Endometrium (tissue), 2 donors: Measurements from ENCODE around the gene MIA.
A peak's percentile ranks its signal among the peaks of the same experiment; 100 is the strongest.
"Not testable (repeated sequence)": the region's sequence is repeated elsewhere in the genome, so short reads cannot be mapped to it uniquely, and the experiment has no call there.

ENCODE experiments used
- FAIRE-seq: peaks from 2 replicates; lab custom pipeline; 2012; peaks lifted over from hg19 to GRCh38; lab: Jason Lieb, UNC
- donor health status: control.
- donor health status: control.

The MIA gene

DNA sequence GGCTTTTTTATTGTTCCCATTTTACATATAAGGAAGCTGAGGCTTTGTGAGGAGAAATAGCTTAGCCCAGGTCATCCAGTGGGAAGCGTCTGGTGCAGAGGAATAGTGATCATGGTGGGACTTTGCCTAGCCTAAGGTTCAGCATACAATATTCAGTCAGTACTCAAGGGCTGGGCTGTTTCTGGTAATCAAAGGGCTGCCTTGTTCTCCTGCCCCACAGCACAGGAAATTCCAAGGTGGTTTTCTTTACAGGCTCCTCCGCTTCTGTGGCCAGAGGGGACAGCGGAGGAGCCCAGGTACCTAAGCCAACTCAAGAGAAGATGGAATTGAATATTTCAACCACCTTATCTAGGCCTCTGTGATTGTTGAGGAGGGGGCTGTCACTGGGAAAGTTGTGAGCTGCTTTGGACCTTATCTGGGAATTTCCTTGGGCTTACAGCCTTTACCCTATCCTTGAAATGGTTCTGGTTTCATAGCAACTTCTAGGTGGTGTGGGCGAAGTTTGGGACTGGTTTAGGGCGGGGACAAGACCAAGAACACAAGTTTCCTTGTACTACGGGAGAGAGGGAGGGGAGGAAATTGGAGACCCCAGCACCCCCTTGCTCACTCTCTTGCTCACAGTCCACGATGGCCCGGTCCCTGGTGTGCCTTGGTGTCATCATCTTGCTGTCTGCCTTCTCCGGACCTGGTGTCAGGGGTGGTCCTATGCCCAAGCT is at the start of gene MIA:
Gene MIA, plus strand, starts transcription at position 606 of the 716 bp plus-strand sequence. Its CDS starts 22 bp downstream, at position 628.
- no peak for FAIRE-seq

DNA sequence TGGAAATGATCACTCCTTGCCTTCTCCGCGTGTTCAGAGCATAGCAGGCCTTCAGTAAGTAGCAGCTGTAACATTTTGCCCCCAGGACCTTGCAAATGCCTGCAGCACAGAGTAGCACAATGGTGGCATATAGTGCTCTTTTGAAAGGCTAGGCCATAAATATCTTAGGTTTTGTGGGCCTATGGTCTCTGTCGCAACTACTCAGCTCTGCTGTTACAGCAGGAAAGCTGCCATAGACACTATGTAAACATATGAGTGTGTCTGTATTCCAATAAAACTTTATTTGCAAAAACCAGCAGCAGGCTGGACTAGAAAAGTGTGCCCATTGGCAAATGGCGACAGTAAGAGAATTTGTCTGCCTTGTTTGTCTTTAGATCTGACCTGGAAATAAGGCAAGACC is 49.0 kb upstream of the MIA start:
- no peak for FAIRE-seq

DNA sequence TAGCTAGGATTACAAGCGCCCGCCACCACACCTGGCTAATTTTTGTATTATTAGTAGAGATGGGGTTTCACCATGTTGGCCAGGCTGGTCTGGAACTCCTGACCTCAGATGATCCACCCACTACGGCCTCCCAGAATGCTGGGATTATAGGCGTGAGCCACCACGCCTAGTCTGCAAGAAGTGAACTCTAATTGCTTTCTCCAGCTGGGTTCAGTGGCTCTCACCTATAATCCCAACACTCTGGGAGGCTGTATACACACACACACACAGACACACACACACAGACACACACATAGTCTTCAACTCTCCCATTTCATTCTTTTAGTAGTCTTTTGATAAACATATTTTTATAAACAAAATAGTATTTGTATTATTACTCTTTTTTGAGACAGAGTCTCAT is 45.3 kb upstream of the MIA start:
- FAIRE-seq = not testable (repeated sequence)

- FAIRE-seq = not testable (repeated sequence)
These were observed 43.0 kb upstream of the MIA start for GRCh38 chr19:40732304-40732703.

GRCh38 chr19:40733149-40733548 is 42.2 kb upstream of the MIA start:
- FAIRE-seq = no peak

GRCh38 chr19:40735013-40735771 is 40.1 kb upstream of the MIA start:
- no peak for FAIRE-seq

GRCh38 chr19:40736661-40737060 is 38.7 kb upstream of the MIA start:
- FAIRE-seq = no peak

DNA sequence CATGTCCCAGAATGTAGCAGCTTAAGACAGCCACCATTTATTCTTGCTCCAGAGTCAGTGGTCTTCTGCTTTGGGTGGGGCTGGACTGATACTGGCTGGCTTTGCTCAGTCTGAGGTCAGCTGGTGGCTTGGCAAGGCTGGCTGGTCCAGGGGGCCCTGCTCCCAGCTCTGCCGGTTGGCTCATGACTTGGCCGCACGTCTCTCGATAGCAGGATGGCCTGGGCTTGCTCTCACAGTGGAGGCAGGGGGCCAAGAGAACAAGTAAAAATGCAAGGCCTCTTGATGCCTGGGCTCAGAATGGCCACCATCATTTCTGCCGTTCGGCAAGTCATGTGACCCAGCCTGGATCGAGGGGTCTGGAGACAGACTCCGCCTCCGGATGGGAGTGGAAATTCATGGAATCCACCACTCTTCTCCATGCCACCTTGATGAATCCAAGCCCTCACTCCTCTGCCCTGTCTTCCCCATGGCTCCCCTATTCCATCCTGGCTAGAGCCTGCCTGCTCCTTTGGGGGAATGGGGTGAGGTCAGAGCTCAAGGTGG is 38.1 kb upstream of the MIA start:
- FAIRE-seq = no peak

DNA sequence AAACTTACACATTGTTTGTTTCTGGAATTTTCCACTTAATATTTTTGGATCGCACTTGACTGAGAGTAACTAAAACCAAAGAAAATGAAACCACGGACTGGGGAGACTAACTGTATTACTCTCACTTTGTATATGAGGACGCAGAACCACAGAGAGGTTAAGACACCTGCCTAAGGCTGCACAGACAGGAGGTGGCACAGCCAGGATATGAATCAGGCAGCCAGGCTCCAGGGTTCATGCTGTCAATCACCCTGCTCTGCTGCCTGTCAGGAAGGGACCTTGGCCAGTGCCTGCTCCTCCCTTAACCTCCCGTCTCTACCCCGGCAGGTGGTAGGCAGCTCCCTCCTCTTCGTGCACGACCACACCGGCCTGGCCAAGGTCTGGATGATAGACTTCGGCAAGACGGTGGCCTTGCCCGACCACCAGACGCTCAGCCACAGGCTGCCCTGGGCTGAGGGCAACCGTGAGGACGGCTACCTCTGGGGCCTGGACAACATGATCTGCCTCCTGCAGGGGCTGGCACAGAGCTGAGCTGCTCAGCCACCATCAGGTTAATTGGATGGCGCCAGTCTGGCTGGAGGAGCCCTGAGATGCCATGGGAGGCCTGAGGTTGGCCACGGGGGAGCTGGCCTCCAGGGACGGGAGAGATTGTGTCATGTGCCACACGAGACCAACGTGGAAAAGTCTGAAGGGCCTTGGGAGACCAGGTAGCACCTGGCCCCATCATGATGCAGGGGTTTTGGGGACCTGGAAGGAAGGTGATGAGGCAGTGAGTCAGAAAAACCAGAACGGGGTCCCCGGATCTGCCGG is 36.1 kb upstream of the MIA start:
- FAIRE-seq = no peak

- no peak for FAIRE-seq
These were observed 35.2 kb upstream of the MIA start for GRCh38 chr19:40739871-40740703.

- FAIRE-seq = no peak
These were observed 34.6 kb upstream of the MIA start for GRCh38 chr19:40740747-40741146.

- no peak for FAIRE-seq
These were observed 33.6 kb upstream of the MIA start for GRCh38 chr19:40741527-40742390.

- no peak for FAIRE-seq
These were observed 32.8 kb upstream of the MIA start for GRCh38 chr19:40742477-40742876.

- FAIRE-seq = no peak
These were observed 32.4 kb upstream of the MIA start for GRCh38 chr19:40742886-40743285.

DNA sequence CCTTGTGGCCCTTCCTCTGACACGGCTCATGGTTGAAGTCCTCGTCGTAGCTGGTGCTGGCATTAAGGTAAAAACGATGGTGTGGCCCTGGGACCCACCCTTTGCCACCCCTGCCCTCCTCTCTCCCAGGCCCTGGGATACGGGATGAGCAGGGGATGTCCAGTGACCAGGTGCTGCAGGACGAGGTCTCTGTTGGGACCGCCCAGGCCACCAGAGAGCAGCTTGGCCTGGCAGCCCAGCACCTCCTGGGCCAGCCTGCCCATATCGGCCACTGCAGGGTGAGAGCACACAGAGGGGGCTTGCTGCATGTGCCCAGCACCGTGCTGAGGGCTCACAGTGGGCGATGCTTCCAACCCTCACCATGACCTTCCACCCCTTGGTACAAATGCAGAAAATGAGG is 31.4 kb upstream of the MIA start:
- no peak for FAIRE-seq

GRCh38 chr19:40744554-40745401 is 30.5 kb upstream of the MIA start:
- no peak for FAIRE-seq

DNA sequence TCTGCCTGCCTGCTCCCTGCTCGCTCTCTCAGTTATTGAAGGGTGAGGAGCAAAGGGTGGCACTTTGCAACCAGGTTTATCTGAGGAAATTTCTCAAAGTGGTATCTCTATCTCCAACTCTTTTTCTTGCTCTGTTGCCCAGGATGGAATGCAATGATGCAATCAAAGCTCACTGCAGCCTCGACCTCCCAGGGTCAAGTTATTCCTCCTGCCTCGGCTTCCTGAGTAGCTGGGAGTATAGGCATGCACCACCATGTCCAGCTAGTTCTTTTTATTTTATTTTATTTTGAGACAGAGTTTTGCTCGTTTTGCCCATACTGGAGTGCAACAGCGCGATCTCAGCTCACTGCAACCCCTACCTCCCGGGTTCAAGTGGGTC is 29.9 kb upstream of the MIA start:
- no peak for FAIRE-seq

DNA sequence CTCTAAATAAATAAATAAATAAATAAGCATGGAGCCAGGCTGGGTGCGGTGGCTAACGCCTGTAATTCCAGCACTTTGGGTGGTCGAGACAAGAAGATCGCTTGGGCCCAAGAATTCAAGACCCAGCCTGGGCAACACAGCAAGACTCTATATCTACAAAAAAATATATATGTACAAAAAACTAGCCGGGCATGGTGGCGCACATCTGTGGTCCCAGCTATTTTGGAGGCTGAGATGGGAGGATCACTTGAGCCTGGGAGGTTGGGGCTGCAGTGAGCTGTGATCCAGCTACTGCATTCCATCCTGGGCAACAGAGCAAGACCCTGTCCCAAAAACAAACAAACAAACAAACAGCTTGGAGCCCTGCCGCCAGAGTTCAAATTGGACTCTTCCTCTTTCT is 27.8 kb upstream of the MIA start:
- FAIRE-seq = no peak

GRCh38 chr19:40750058-40750873 is 25.1 kb upstream of the MIA start, which contains the start of gene ACTMAP:
TSS of gene ACTMAP (minus strand) at chr19:40750477. CDS start at chr19:40749803, 674 bp downstream.
- FAIRE-seq = peak; percentile 99
